ENCODE data around the gene PPP6R1. TPM values are rescaled to one million over a fixed set of nuclear protein-coding genes. Genes with fewer than 3 reads are reported as not detected.

PPP6R1 gene
- total RNA-seq, 1 experiment from 2014 or later, result 79.7 TPM

DNA sequence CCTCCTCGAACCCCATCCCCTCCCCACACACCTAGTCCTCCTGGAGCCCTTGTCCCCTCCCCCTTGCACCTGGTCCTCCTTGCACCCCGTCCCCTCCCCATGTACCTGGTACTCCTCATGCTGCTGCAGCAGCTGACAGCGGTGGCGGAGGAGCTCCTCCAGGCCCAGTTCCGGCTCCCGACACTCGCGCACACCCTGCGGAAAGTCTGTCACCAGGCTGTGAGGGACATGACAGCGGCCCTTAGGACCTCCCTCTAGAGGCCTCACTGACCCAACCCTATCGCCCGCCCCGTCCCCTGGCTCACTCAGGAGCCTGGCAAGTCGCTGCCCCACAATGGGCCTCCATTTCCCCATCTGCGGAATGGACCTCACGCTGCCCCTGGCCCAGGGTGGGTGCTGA lies 6.4 kb upstream of the PPP6R1 start:
- no peak overlapping the region for H4K8ac ChIP-seq (replicated peaks; ENCODE audit: insufficient read length, low read depth, low read length)
- H3K79me2 ChIP-seq (ENCODE audit: insufficient read depth, low read length), result no peaks in the 10 kb centered on the region
- no peak overlapping the region for H2BK12ac ChIP-seq (ENCODE audit: insufficient read length, low read depth, low read length)
- no peak overlapping the region for H3K4ac ChIP-seq (ENCODE audit: low read depth, low read length)
- no peak overlapping the region for H2BK120ac ChIP-seq (ENCODE audit: low read depth, low read length, poor library complexity, severe bottlenecking)
- H3K4me1 ChIP-seq (ENCODE audit: insufficient read depth, low read length), result no peaks in the 10 kb centered on the region
- H3K23me2 ChIP-seq (ENCODE audit: insufficient read length, low read depth, low read length, poor library complexity, severe bottlenecking), result no peaks in the 10 kb centered on the region
- no peak overlapping the region for H3T11ph ChIP-seq (ENCODE audit: low read length)
- H3K18ac ChIP-seq (ENCODE audit: insufficient read length, low read depth, low read length), result no peak overlapping the region
- no peak overlapping the region for H4K5ac ChIP-seq (ENCODE audit: insufficient read length, low read depth, low read length)
- no peak overlapping the region for H2BK20ac ChIP-seq (ENCODE audit: low read depth, low read length, poor library complexity, severe bottlenecking)
- no peak overlapping the region for H3K4me2 ChIP-seq (ENCODE audit: insufficient read depth, insufficient read length, low read length)
- WGBS (ENCODE audit: extremely low coverage, insufficient read length, low lambda C conversion rate), result no CpG with 5 or more reads among the region's 16 CpGs
- no peak overlapping the region for H3K23ac ChIP-seq (ENCODE audit: insufficient read length, low read depth, low read length)
- no peak overlapping the region for H3K27ac Mint-ChIP-seq
- no peak for DNase-seq
- H3K9me3 Mint-ChIP-seq, result peaks cover 8 to 10% of the 10 kb centered on the region in 2 experiments
- no peaks in the 10 kb centered on the region for H4K20me1 ChIP-seq (ENCODE audit: control insufficient read depth, insufficient read depth, insufficient read length)
- no peak overlapping the region for H3K27ac ChIP-seq (ENCODE audit: insufficient read length, low read depth, low read length)
- H4K91ac ChIP-seq (ENCODE audit: insufficient read length, low read depth, low read length), result no peak overlapping the region
- H3K36me3 Mint-ChIP-seq (ENCODE audit: insufficient read depth in 1 of 3, low read depth in 3 of 3), result peaks cover 10 to 14% (median 12%) of the 10 kb centered on the region in 3 experiments
- no peak overlapping the region for H3K56ac ChIP-seq (ENCODE audit: insufficient read length, low read depth, low read length)
- H2BK5ac ChIP-seq (ENCODE audit: insufficient read length, low read length), result no peak overlapping the region
- no peak overlapping the region for H2AFZ ChIP-seq (ENCODE audit: low read length)
- TF ChIP-seq, protein P1, sequence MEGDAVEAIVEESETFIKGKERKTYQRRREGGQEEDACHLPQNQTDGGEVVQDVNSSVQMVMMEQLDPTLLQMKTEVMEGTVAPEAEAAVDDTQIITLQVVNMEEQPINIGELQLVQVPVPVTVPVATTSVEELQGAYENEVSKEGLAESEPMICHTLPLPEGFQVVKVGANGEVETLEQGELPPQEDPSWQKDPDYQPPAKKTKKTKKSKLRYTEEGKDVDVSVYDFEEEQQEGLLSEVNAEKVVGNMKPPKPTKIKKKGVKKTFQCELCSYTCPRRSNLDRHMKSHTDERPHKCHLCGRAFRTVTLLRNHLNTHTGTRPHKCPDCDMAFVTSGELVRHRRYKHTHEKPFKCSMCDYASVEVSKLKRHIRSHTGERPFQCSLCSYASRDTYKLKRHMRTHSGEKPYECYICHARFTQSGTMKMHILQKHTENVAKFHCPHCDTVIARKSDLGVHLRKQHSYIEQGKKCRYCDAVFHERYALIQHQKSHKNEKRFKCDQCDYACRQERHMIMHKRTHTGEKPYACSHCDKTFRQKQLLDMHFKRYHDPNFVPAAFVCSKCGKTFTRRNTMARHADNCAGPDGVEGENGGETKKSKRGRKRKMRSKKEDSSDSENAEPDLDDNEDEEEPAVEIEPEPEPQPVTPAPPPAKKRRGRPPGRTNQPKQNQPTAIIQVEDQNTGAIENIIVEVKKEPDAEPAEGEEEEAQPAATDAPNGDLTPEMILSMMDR (conservative IDR thresholded peaks at IDR 0.05), result no peak
- no peak overlapping the region; the same call in 1 of the 2 replicates for H3K14ac ChIP-seq (ENCODE audit: insufficient read depth, low read length)
- no peak overlapping the region for H3K9ac ChIP-seq (ENCODE audit: extremely low read depth, insufficient read length, low read length)
- H3K79me1 ChIP-seq (ENCODE audit: insufficient read depth, low read depth, low read length, poor library complexity, severe bottlenecking), result no peaks in the 10 kb centered on the region
- H2BK15ac ChIP-seq (ENCODE audit: low read depth, low read length), result no peak overlapping the region
- no peak overlapping the region for H3K4me3 Mint-ChIP-seq
- no peaks in the 10 kb centered on the region for H3K27me3 ChIP-seq (ENCODE audit: insufficient read depth, low read length)
- peaks cover 8% of the 10 kb centered on the region for H3K9me3 ChIP-seq (ENCODE audit: control insufficient read depth, low read depth, low read length)
- H2AK5ac ChIP-seq (ENCODE audit: insufficient read length, low read length), result no peak overlapping the region
- peaks cover 4 to 9% of the 10 kb centered on the region in 2 experiments for H3K4me1 Mint-ChIP-seq
- H3K27me3 Mint-ChIP-seq (ENCODE audit: low read depth), result no peaks in the 10 kb centered on the region

All from H9 (cell line).